Sigmoid colon (tissue), 4 donors: ENCODE measurements around the gene CAMK1D.

ENCODE experiments used
- CTCF ChIP-seq, 4 experiments: fragments of 450-650 bp in 3 of 4; fragments of 200-600 bp in 1 of 4; IDR thresholded peaks; one replicate each; pipeline ENCODE4 v1.5.1; 2016 to 2019; ENCODE audit warnings: antibody characterized with exemption in 4 of 4, mild to moderate bottlenecking in 3 of 4, moderate library complexity in 2 of 4
- EP300 ChIP-seq, 4 donors: sonication (generic); formaldehyde crosslinking; IDR thresholded peaks; one replicate each; pipeline ENCODE4 v1.6.1; 2017; ENCODE audit warnings: antibody characterized with exemption in 4 of 4
- POLR2A ChIP-seq, 2 donors: fragments of 450-650 bp; IDR thresholded peaks; one replicate each; pipeline ENCODE4 v1.6.1; 2016; ENCODE audit warnings: antibody characterized with exemption in 2 of 2, mild to moderate bottlenecking in 2 of 2, moderate library complexity in 2 of 2
- POLR2AphosphoS5 ChIP-seq, 4 donors: sonication (generic); formaldehyde crosslinking; IDR thresholded peaks; one replicate each; pipeline ENCODE4 v1.6.1; 2017; ENCODE audit warnings: antibody characterized with exemption in 4 of 4

GRCh38 chr10:12711350-12711708 is 362.0 kb downstream of the CAMK1D start:
- TF ChIP-seq EP300 (IDR thresholded peaks at IDR 0.05): no peak
- no peak for TF ChIP-seq CTCF (IDR thresholded peaks at IDR 0.05)
- no peak for TF ChIP-seq POLR2AphosphoS5 (IDR thresholded peaks at IDR 0.05)
- TF ChIP-seq POLR2A (IDR thresholded peaks at IDR 0.05): no peak
